ACC112 (cell line): ENCODE results near the gene GHSR.

ENCODE experiments used
- H2AFZ ChIP-seq: fragments of 200-600 bp; sonication (generic); one replicate; pipeline ENCODE4 v1.6.0; 2017; ENCODE audit warnings: antibody characterized with exemption, low read length; ENCODE audit not compliant: unreplicated experiment
- H3K27ac ChIP-seq: fragments of 200-600 bp; sonication (generic); 2 replicates; pipeline ENCODE4 v1.5.1; 2014; ENCODE audit warnings: low read depth, mild to moderate bottlenecking, antibody characterized with exemption, low read length, moderate library complexity
- H3K27me3 ChIP-seq: fragments of 200-600 bp; sonication (generic); 2 replicates; pipeline ENCODE4 v1.6.1; 2014; ENCODE audit warnings: mild to moderate bottlenecking, antibody characterized with exemption, low read length, moderate library complexity, mixed read lengths; ENCODE audit not compliant: insufficient read depth
- H3K36me3 ChIP-seq: fragments of 200-600 bp; sonication (generic); 2 replicates; pipeline ENCODE4 v1.6.1; 2016; ENCODE audit warnings: mild to moderate bottlenecking, antibody characterized with exemption, low read length, moderate library complexity, mixed read lengths; ENCODE audit not compliant: insufficient read depth
- H3K4me1 ChIP-seq: fragments of 200-600 bp; sonication (generic); one replicate; pipeline ENCODE4 v1.6.1; 2016; ENCODE audit warnings: low read length, mixed read lengths; ENCODE audit not compliant: insufficient read depth, unreplicated experiment, control insufficient read depth
- H3K4me3 ChIP-seq: fragments of 200-600 bp; sonication (generic); 2 replicates; pipeline ENCODE4 v1.5.1; 2014; ENCODE audit warnings: mild to moderate bottlenecking, low read depth, low read length
- H3K79me2 ChIP-seq: fragments of 200-600 bp; sonication (generic); one replicate; pipeline ENCODE4 v1.6.0; 2016; ENCODE audit warnings: low read length; ENCODE audit not compliant: control insufficient read depth, unreplicated experiment, insufficient read depth

Gene GHSR

DNA sequence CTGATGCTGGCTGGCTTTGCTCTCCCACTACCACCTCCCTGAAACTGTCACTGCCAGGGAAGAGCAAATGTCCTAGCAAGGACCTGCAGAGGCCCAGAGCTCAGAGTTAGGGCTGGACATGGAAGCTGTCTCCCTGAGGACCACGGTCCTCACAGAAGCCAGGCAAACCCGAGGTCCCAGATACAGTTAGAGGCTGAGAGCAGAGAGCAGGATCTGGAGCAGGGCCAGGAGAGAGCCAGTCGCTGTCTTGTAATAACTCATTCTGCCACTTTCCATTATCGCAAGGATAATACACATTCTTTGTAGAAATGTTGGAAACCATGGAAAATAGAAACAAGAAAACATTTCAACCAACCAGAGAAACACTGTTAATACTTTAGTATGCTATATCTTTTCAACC, 10.1 kb downstream of the GHSR start:
- Histone ChIP-seq H3K4me3 (no peak overlapping the region), H3K79me2 (no peaks in the 10 kb centered on the region), H2AFZ (no peak overlapping the region), H3K27ac (no peak overlapping the region), H3K27me3 (peaks cover 72% of the 10 kb centered on the region), H3K36me3 (no peaks in the 10 kb centered on the region), H3K4me1 (no peaks in the 10 kb centered on the region)

DNA sequence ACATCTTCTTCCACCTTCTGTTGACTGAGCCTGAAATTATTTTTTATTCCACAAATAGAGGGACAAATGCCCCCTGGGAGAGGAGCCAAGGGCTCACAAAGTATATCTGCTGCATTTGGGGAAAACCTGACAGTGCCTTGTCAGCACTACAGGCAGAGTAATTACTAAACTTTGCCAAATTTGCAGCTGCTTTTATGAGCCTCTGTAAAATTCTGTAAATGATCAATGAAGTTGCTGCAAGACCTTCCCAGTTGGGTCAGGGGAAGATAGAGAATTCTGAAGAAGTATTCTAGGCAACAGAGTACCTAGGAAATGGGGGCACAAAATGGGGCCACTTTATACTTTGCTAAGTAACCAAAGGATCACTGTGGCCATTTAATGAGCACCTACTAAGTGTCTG, 10.5 kb downstream of the GHSR start:
- Histone ChIP-seq H3K4me3 (no peak overlapping the region), H3K36me3 (no peaks in the 10 kb centered on the region), H3K27ac (no peak overlapping the region), H3K4me1 (no peaks in the 10 kb centered on the region), H3K27me3 (peaks cover 68% of the 10 kb centered on the region), H2AFZ (no peak overlapping the region), H3K79me2 (no peaks in the 10 kb centered on the region)

DNA sequence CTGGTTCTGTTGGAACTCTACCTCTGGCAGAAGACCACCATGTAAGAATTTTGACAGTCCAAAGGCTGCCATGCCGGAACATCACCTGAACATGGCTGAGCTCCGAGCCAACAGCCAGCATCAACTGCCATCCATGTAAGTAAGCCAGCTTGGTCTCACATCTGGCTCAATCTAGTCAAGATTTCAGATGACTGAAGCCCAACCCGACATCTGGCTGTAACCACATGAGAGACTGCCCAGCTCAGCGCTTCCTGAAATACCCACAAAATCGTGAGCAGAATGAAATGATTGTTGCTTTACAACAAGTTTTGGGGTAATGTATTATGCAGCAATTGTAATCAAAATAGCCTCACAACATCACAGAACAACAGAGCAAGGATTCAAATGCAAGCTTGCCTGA, 32.9 kb downstream of the GHSR start:
- no peaks in the 10 kb centered on the region for H3K4me1 ChIP-seq
- no peaks in the 10 kb centered on the region for H3K79me2 ChIP-seq
- H3K27me3 ChIP-seq = peaks cover 12% of the 10 kb centered on the region
- H3K27ac ChIP-seq = no peak overlapping the region
- H3K4me3 ChIP-seq = no peak overlapping the region
- H2AFZ ChIP-seq = no peak overlapping the region
- no peaks in the 10 kb centered on the region for H3K36me3 ChIP-seq

DNA sequence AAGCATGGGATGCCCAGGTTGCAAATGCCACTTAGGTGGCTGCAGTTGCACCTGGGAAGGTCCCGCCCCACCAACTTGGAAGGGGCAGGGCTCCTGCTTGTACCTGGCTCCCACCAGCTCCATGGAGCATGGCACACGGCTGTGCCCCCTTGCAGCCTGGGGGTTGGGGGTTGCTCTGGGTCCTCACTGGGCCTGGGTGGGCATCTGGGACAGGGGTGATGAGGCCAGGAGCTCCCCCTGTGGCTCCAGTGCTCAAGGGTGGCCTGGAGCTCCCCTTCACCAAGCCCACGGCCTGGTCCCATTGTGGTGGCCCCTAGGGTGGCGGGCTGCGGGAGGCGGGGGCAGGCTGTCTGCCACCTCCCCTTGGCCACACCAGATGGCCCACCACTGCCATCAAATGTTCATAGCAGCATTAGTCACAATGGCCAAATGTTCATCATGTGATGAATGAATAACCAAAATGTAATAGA, 36.7 kb downstream of the GHSR start:
- Histone ChIP-seq H2AFZ (no peak overlapping the region), H3K4me3 (no peak overlapping the region), H3K79me2 (no peaks in the 10 kb centered on the region), H3K36me3 (no peaks in the 10 kb centered on the region), H3K27me3 (peaks cover 3% of the 10 kb centered on the region; the same call in 1 of the 2 replicates), H3K27ac (no peak overlapping the region), H3K4me1 (no peaks in the 10 kb centered on the region)

GRCh38 chr3:172410702-172411477, 37.4 kb downstream of the GHSR start:
- H3K27me3 ChIP-seq = peaks cover 3% of the 10 kb centered on the region; the same call in 1 of the 2 replicates
- no peak overlapping the region for H2AFZ ChIP-seq
- H3K79me2 ChIP-seq = no peaks in the 10 kb centered on the region
- no peaks in the 10 kb centered on the region for H3K4me1 ChIP-seq
- H3K27ac ChIP-seq = no peak overlapping the region
- H3K4me3 ChIP-seq = no peak overlapping the region
- no peaks in the 10 kb centered on the region for H3K36me3 ChIP-seq

DNA sequence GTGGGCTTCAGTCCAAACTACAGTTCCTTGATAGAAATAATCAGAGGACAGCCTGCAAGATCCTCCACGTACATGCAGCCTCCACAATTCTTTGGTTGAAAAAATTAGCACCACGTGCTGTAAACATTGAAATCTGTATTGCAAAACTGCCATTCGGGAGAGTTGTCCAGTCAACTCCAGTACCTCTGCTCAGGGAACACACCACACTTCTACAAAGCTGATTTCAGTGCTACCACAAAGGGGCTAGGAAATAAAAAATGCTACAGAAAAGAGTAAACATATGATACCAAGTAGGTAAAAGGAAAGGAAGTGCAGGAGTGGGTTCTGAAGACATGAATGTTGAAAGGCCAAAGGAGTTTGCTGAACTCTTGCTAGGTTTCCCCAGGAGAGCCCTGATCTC, 40.4 kb downstream of the GHSR start:
- Histone ChIP-seq H3K79me2 (no peaks in the 10 kb centered on the region), H2AFZ (no peak overlapping the region), H3K4me3 (no peak overlapping the region), H3K36me3 (no peaks in the 10 kb centered on the region), H3K4me1 (no peaks in the 10 kb centered on the region), H3K27me3 (no peaks in the 10 kb centered on the region), H3K27ac (no peak overlapping the region)

DNA sequence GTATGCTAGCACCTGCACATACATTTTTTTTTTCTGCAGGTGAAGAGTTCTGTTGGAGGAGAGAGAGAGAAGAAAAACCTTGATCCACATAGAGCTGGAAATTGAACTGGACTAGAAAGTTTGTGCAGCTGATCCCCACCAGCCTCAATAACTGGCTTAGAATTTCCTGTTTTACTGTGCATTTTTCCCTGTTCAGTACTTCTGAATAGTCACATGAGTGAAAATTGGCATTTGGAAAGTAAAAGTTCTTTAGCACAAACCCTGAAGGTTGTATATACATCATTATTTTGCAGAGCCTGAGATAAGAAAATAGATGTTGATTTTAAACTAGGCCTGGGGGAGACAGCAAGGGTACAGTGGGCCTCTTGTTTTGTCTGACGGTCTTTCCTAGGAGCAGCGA, 42.3 kb downstream of the GHSR start:
- Histone ChIP-seq H3K4me3 (no peak overlapping the region), H3K4me1 (no peaks in the 10 kb centered on the region), H3K27ac (no peak overlapping the region), H2AFZ (no peak overlapping the region), H3K36me3 (peaks cover 14% of the 10 kb centered on the region), H3K79me2 (no peaks in the 10 kb centered on the region), H3K27me3 (no peaks in the 10 kb centered on the region)

GRCh38 chr3:172404237-172404962, 43.9 kb downstream of the GHSR start:
- peaks cover 16% of the 10 kb centered on the region for H3K36me3 ChIP-seq
- no peaks in the 10 kb centered on the region for H3K27me3 ChIP-seq
- H3K27ac ChIP-seq = no peak overlapping the region
- no peaks in the 10 kb centered on the region for H3K4me1 ChIP-seq
- H3K79me2 ChIP-seq = no peaks in the 10 kb centered on the region
- no peak overlapping the region for H2AFZ ChIP-seq
- H3K4me3 ChIP-seq = no peak overlapping the region

DNA sequence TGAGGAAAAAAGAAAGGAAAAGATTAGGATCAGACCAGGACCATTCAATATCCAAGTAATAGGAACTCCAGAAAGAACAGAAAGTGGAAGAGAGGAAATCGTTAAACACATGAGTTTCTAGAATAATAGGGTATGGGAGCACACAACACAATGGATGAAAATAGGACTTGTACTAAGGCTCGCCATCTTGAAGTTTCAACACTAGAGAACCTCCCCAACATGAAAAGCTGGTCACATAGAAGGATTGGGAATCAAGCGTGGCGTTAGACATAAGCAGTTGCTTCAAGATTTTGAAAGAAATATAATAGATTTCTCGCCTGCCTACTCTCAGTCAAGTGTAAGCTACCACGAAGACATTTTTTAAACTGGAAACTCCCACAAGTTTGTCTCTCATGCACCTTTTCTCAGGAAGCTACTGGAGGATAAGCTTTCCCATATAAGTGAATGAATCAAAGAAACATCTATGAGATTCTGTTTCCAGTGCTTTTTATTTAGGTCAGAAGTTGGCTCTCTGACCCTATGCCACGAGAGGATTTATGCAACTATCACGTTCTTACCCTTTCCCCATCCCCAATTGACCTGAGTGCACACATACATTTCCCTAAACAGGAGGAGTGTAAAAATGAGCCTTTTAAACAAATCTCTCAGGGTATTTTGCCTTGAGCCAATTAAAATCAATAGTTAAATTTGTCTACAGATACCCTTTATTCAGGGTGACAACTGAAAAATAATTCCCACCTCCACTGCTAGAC, 45.2 kb downstream of the GHSR start:
- H3K4me1 ChIP-seq = no peaks in the 10 kb centered on the region
- no peaks in the 10 kb centered on the region for H3K79me2 ChIP-seq

DNA sequence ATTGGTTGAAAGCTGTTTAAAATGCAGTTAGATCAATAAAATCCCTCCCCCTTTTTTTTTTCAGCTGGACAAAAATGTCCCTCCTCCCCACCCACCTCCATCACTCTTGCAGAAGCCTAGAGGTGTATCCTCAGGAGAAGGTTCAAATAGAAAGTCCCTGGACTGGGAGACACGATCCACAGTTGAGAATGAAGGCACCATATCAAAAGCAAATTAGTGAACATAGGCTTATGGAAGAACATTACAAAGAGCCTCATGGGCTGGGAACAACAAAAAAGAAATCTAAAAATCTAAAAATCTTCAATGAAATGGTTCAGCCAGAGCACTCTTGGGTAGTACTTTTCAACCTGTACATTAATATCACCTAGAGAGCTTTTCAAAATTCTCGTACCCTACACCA, 46.2 kb downstream of the GHSR start:
- H3K4me3 ChIP-seq = no peak overlapping the region
- no peak overlapping the region for H3K27ac ChIP-seq
- H3K36me3 ChIP-seq = peaks cover 31% of the 10 kb centered on the region
- no peaks in the 10 kb centered on the region for H3K79me2 ChIP-seq
- H3K4me1 ChIP-seq = no peaks in the 10 kb centered on the region
- H2AFZ ChIP-seq = no peak overlapping the region
- no peaks in the 10 kb centered on the region for H3K27me3 ChIP-seq

More for the DNA sequence above, 45.2 kb downstream of the GHSR start:
- H2AFZ ChIP-seq = no peak overlapping the region
- H3K27ac ChIP-seq = no peak overlapping the region
- no peak overlapping the region for H3K4me3 ChIP-seq
- H3K27me3 ChIP-seq = no peaks in the 10 kb centered on the region
- peaks cover 26% of the 10 kb centered on the region for H3K36me3 ChIP-seq
